HG03558 (cell line): Measurements from ENCODE around the gene IL17RB.

ENCODE experiments used
- ATAC-seq: cut with Tn5 transposase; IDR thresholded peaks from one replicate; pipeline ENCODE4 v1.9.1; 2021; ENCODE audit warnings: moderate number of reproducible peaks; ENCODE audit not compliant: unreplicated experiment; ENCODE audit errors: extremely low read depth

The IL17RB gene

GRCh38 chr3:53846134-53846850 lies at the start of gene IL17RB, which contains the start of gene CHDH:
TSS of gene IL17RB (plus strand) at chr3:53846568. CDS start at chr3:53846589, 21 bp downstream.
TSS of gene CHDH (minus strand) at chr3:53846419. CDS start at chr3:53824008, 22,411 bp downstream.
- ATAC-seq, result peak; percentile 26

GRCh38 chr3:53798144-53798543 lies 48.2 kb upstream of the IL17RB start:
- ATAC-seq, result no peak

- ATAC-seq, result no peak
Observed at GRCh38 chr3:53799338-53799865, 47.0 kb upstream of the IL17RB start.

GRCh38 chr3:53800041-53800906 lies 46.1 kb upstream of the IL17RB start:
- ATAC-seq, result no peak

GRCh38 chr3:53801319-53801718 lies 45.0 kb upstream of the IL17RB start:
- no peak for ATAC-seq

- no peak for ATAC-seq
Observed at GRCh38 chr3:53802256-53802880, 44.0 kb upstream of the IL17RB start.

- no peak for ATAC-seq
Observed at GRCh38 chr3:53803124-53803815, 43.1 kb upstream of the IL17RB start.

GRCh38 chr3:53803816-53804695 lies 42.3 kb upstream of the IL17RB start:
- ATAC-seq, result no peak

- ATAC-seq, result peak; percentile 43
Observed at GRCh38 chr3:53804697-53805462, 41.5 kb upstream of the IL17RB start.

GRCh38 chr3:53805463-53806159 lies 40.8 kb upstream of the IL17RB start:
- no peak for ATAC-seq

GRCh38 chr3:53806182-53807116 lies 39.9 kb upstream of the IL17RB start:
- no peak for ATAC-seq

GRCh38 chr3:53807117-53807810 lies 39.1 kb upstream of the IL17RB start:
- no peak for ATAC-seq

- ATAC-seq, result no peak
Observed at GRCh38 chr3:53808496-53808895, 37.9 kb upstream of the IL17RB start.

- no peak for ATAC-seq
Observed at GRCh38 chr3:53809267-53809666, 37.1 kb upstream of the IL17RB start.

GRCh38 chr3:53809764-53810400 lies 36.5 kb upstream of the IL17RB start:
- no peak for ATAC-seq
